DMS 273 treated with DMSO at 0.1 percent for 48 hours (cell line): ENCODE results near the gene POMP.
A peak's percentile ranks its signal among the peaks of the same experiment; 100 is the strongest.

Experiments used
- DNase-seq: peaks from one replicate; lab custom pipeline; 2025; lab: John Stamatoyannopoulos, UW

The POMP gene

GRCh38 chr13:28658796-28659620 lies at the start of gene POMP:
POMP (plus strand) TSS chr13:28659130; CDS start chr13:28659185, 55 bp downstream.
- peak; percentile 50 for DNase-seq

GRCh38 chr13:28609381-28609780 lies 49.5 kb upstream of the POMP start:
- no peak for DNase-seq

GRCh38 chr13:28609926-28610325 lies 49.0 kb upstream of the POMP start:
- no peak for DNase-seq

- no peak for DNase-seq
Observed at GRCh38 chr13:28610996-28611395, 47.9 kb upstream of the POMP start.

GRCh38 chr13:28611654-28612131 lies 47.2 kb upstream of the POMP start:
- no peak for DNase-seq

GRCh38 chr13:28613562-28613961 lies 45.4 kb upstream of the POMP start:
- DNase-seq = no peak

GRCh38 chr13:28615916-28616446 lies 42.9 kb upstream of the POMP start:
- no peak for DNase-seq

- DNase-seq = no peak
Observed at GRCh38 chr13:28618230-28618994, 40.5 kb upstream of the POMP start.

GRCh38 chr13:28620011-28620830 lies 38.7 kb upstream of the POMP start:
- no peak for DNase-seq

- no peak for DNase-seq
Observed at GRCh38 chr13:28621449-28621848, 37.5 kb upstream of the POMP start.

- DNase-seq = no peak
Observed at GRCh38 chr13:28622286-28622685, 36.6 kb upstream of the POMP start.

GRCh38 chr13:28623782-28624706 lies 34.9 kb upstream of the POMP start:
- DNase-seq = peak; percentile 50

GRCh38 chr13:28624707-28625432 lies 34.1 kb upstream of the POMP start:
- DNase-seq = no peak

GRCh38 chr13:28626266-28626665 lies 32.7 kb upstream of the POMP start:
- no peak for DNase-seq

- DNase-seq = no peak
Observed at GRCh38 chr13:28628241-28628640, 30.7 kb upstream of the POMP start.

GRCh38 chr13:28630869-28631268 lies 28.1 kb upstream of the POMP start:
- DNase-seq = no peak

GRCh38 chr13:28631801-28632200 lies 27.1 kb upstream of the POMP start:
- DNase-seq = no peak

- DNase-seq = no peak
Observed at GRCh38 chr13:28636069-28636468, 22.9 kb upstream of the POMP start.

GRCh38 chr13:28636677-28637317 lies 22.1 kb upstream of the POMP start:
- peak; percentile 6 for DNase-seq
